GM21381 (cell line): Measurements from ENCODE around the gene TWIST2.

Experiments
- ATAC-seq: cut with Tn5 transposase; IDR thresholded peaks from one replicate; pipeline ENCODE4 v1.9.1; 2021; ENCODE audit warnings: mild to moderate bottlenecking, moderate library complexity; ENCODE audit not compliant: unreplicated experiment

Gene TWIST2

GRCh38 chr2:238835726-238836301, 12.1 kb upstream of the TWIST2 start:
- ATAC-seq: no peak

DNA sequence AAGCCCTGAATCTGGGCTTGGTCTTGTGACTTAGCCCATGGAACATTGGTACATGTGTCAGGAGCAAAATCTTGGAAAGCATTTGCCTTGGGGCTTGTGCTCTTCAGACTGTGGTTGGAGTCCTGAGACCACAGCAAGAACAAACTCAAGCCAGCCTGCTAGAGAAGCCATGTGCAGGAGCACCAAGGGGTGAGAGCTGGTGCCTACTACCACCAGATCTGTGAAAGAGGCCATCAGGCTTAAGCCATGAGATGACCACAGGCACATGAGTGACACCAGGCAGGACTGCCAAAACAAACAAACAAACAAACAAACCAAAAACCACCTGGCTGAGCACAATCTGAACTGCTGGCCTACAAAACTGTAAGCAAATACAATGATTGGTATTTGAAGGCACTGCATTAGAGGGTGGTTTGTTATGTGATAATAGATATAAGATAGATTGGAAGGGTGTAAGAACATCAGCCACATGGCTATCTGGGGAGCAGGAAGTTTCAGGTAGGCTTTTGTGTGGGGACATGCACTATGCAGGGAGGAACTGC, 9.0 kb upstream of the TWIST2 start:
- no peak for ATAC-seq

DNA sequence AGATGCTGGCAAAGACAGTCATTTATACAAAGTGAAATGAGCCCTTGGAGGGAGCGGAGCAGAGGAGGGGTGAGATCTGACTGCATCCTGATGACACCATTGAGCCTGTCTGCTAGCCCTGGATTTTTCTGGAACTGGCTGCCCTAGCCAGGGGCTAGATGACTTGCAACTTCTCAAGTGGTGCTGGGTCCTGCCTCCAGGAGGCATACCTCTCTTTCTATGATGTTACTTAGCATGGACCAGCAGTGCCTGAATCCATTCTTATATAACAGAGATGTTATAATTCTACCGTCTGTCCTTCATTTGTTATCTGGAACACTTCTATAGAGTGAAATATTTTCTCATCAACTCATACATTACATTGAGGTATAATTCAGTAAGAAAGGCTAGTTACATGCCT, 8.5 kb upstream of the TWIST2 start:
- ATAC-seq: no peak

- no peak for ATAC-seq
Measured at GRCh38 chr2:238841542-238842164, 6.2 kb upstream of the TWIST2 start.

- ATAC-seq: no peak
Measured at GRCh38 chr2:238843476-238843875, 4.4 kb upstream of the TWIST2 start.

GRCh38 chr2:238845583-238846377, 2.1 kb upstream of the TWIST2 start:
- ATAC-seq: no peak

DNA sequence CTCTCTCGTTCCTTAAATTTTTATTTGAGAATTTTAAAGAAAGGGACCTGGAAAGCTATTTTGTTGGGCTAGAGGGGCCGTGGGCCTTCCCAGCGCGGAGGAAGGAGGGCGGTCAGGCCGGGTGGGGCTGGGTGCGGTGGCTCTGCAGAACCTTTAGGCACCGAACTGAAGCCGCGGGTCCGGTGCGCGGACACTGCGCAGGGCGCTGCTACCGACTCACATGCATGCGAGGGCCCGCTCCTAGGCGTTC, 1.6 kb upstream of the TWIST2 start:
- ATAC-seq: no peak

GRCh38 chr2:238846628-238847418, 1.1 kb upstream of the TWIST2 start:
- no peak for ATAC-seq

DNA sequence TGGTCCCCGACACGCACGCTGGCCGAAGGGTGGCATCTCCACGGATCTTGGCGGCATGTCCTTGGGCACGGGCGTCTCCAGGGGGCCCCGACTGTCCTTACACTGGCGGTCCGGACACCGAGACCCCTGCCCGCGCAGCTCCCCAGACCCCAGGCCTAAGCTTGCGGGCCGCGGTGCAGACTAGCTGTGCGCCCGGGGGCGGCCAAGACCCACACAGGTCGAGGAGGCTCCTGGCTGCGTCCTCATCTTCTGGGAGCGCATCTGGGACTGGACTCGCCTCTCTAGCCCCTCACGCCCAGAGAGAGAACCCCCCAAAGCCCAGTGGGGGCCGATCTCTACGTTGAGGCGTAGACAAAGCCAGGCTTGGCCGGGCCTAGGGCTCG, 475 bp upstream of the TWIST2 start:
- ATAC-seq: no peak

DNA sequence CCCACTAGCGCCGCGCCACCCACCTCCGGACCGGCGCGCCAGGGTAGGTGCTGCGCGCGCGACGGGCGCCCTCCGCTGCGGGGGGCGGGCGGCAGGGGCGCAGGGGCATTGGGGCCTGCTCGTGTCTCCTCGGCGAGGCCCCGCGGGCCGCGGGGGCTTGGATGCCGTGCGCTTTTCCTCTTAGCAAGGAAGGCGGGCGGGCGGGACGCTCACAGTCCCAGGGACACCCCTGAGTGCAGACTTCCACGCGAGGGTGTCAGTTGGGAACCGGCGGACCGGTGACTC, 748 bp downstream of the TWIST2 start:
- no peak for ATAC-seq

GRCh38 chr2:238848976-238849853, 1.3 kb downstream of the TWIST2 start:
- ATAC-seq: no peak

GRCh38 chr2:238850091-238850490, 2.2 kb downstream of the TWIST2 start:
- ATAC-seq: no peak

- ATAC-seq: no peak
Measured at GRCh38 chr2:238851026-238851425, 3.1 kb downstream of the TWIST2 start.

- no peak for ATAC-seq
Measured at GRCh38 chr2:238851761-238852160, 3.9 kb downstream of the TWIST2 start.

DNA sequence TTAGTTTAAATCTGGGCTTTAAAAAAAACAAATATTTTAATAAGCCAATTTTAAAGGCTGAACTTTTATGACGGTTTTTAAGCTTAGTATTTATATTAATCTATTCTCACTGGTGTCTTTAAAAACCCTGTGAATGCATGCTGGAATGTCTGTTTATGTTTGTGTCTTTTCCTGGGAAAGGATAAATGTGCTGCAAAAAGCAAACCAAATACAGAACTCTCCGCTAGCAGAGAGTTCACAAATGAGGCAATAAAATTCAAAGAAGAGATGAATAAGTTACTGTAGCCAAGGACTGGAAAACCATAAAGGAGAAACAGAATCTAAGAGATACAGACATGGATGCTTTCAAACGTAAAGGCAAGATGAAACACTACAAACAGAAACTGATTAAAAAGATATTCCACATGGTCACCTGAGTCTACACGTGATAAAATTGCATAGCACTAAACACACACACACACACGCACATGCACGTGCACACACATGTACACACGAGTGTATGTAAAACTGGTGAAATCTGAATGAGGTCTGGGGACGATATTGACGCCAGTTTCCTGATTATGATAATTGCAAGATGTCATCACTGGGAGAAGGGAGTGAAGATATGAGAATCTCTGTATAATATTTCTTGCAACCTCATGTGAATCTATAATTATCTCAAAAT, 4.5 kb downstream of the TWIST2 start:
- no peak for ATAC-seq

- no peak for ATAC-seq
Measured at GRCh38 chr2:238853218-238853617, 5.3 kb downstream of the TWIST2 start.

DNA sequence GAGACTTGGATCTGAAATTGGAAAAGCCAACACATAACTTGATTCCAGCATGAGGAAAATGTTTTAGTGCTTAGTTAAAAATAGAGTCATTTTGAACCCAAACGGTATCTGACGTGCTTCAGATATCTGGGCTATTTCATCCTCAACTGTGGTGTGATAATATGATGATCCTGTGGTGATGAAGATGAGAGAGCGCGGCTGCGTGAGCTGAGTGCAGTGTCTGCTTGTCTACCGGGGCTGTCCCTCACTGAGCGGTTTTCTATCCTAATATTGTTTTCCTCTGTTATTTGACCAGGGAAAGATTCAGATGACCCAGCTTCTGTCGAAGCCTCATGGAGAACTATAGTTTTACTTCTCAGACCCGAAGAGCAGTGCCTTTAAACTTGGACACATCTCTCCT, 5.8 kb downstream of the TWIST2 start:
- ATAC-seq: no peak

GRCh38 chr2:238854246-238854645, 6.4 kb downstream of the TWIST2 start:
- no peak for ATAC-seq

- ATAC-seq: no peak
Measured at GRCh38 chr2:238854699-238855229, 6.9 kb downstream of the TWIST2 start.

DNA sequence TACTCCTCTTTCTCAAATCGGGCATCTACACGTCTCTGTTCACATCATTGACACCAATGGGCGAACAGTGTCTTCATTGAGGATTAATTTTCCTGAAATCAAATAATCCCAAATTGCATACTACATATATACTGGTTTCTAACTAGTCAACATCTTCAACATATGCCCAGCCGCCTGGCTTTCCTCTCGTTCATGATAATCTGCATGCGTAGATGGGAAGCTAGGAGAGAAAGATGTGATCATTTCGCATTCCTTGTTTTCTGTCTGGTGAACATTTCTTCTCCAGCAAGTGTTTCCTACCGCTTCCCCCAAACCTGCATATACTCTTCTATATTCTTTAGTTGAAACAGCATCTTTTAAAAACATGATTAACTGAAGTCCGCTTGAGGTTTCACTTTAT, 7.4 kb downstream of the TWIST2 start:
- ATAC-seq: no peak
